RWPE2 (cell line): ENCODE data around the gene BRD4.

Source experiments
- ATAC-seq: fragments of 200-7000 bp; cut with Tn5 transposase; 3 replicates; pipeline ENCODE4 v1.9.1; 2021; ENCODE audit warnings: low read depth
- DNase-seq: peaks from one replicate; pipeline ENCODE4 v3.0.0-alpha.2; 2020; ENCODE audit warnings: low spot score
- H3K27ac ChIP-seq: fragments of 450-650 bp; 2 replicates; pipeline ENCODE4 v1.5.1; 2017; ENCODE audit warnings: mild to moderate bottlenecking; ENCODE audit not compliant: poor library complexity, severe bottlenecking
- H3K27me3 ChIP-seq: fragments of 250-450 bp; sonication (Bioruptor Pico); 2 replicates; pipeline ENCODE4 v1.5.1; 2021; ENCODE audit warnings: mild to moderate bottlenecking, moderate library complexity; ENCODE audit not compliant: insufficient read depth, poor library complexity, severe bottlenecking
- H3K36me3 ChIP-seq: fragments of 250-450 bp; sonication (Bioruptor Pico); 2 replicates; pipeline ENCODE4 v1.5.1; 2020; ENCODE audit warnings: low read depth, mild to moderate bottlenecking, moderate library complexity
- H3K4me1 ChIP-seq: fragments of 250-450 bp; sonication (Bioruptor Pico); 2 replicates; pipeline ENCODE4 v1.5.1; 2021; ENCODE audit warnings: mild to moderate bottlenecking, moderate library complexity; ENCODE audit not compliant: insufficient read depth, poor library complexity, severe bottlenecking
- H3K4me3 ChIP-seq: fragments of 250-450 bp; sonication (Bioruptor Pico); 2 replicates; pipeline ENCODE4 v1.5.1; 2021; ENCODE audit warnings: mild to moderate bottlenecking, moderate library complexity; ENCODE audit not compliant: severe bottlenecking
- H3K9me3 ChIP-seq: fragments of 250-450 bp; sonication (Bioruptor Pico); 2 replicates; pipeline ENCODE4 v1.5.1; 2021; ENCODE audit warnings: mild to moderate bottlenecking, moderate library complexity; ENCODE audit not compliant: severe bottlenecking
- CTCF ChIP-seq: fragments of 450-650 bp; IDR thresholded peaks from one replicate; pipeline ENCODE4 v1.5.1; 2017; ENCODE audit warnings: mild to moderate bottlenecking, moderate library complexity; ENCODE audit not compliant: poor library complexity, severe bottlenecking

BRD4 gene

GRCh38 chr19:15250640-15250993 is 81.7 kb downstream of the BRD4 start:
- H3K27ac ChIP-seq: peak overlapping the region; percentile 67
- no peak overlapping the region for H3K4me3 ChIP-seq
- H3K9me3 ChIP-seq: no peaks in the 10 kb centered on the region
- H3K36me3 ChIP-seq: peaks cover 88% of the 10 kb centered on the region
- peaks cover 37% of the 10 kb centered on the region for H3K4me1 ChIP-seq
- no peaks in the 10 kb centered on the region for H3K27me3 ChIP-seq
- ATAC-seq (no peak), DNase-seq (no peak)
- TF ChIP-seq CTCF: no peak

DNA sequence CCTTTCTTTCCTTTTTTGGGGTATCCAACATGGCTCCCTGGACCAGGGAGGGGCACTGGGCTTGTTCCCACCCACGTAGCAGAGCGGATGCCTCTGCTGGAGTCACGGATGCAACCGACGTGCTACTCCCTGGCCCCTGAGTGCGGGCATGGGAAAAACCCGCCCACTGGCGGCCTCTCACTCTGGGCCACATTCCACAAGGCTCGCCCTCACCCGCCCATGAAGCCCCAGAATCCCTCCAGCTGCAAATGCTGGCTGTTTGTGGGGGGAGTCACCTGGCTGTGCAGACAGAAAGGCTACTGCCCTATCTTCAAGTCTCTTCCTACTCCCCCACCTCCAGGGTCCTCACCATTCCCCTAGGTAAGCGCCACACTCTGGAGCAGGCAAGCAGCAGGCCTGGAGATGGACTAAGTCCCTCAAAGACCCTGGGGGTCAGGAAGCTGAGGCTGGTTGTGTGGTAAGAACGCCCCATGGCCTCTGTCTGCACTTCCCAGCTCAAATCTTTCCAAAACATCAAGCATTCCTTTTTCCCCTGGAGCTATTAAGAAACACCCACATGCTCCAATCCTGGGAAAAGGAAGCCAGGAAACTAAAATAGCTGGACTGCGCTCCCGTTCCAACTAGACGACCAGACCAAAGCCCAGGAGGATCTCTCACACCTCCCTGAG is 82.2 kb downstream of the BRD4 start:
- Histone ChIP-seq H3K9me3 (no peaks in the 10 kb centered on the region), H3K36me3 (peaks cover 88% of the 10 kb centered on the region), H3K4me1 (peaks cover 37% of the 10 kb centered on the region), H3K27me3 (no peaks in the 10 kb centered on the region), H3K27ac (peak overlapping the region; percentile 67), H3K4me3 (no peak overlapping the region)
- ATAC-seq (peak; percentile 63), DNase-seq (no peak)
- no peak for TF ChIP-seq CTCF

- H3K4me3 ChIP-seq: no peak overlapping the region
- peak overlapping the region; percentile 67 for H3K27ac ChIP-seq
- TF ChIP-seq CTCF: no peak
- no peak for DNase-seq
- H3K27me3 ChIP-seq: no peaks in the 10 kb centered on the region
- H3K4me1 ChIP-seq: peaks cover 37% of the 10 kb centered on the region
- no peaks in the 10 kb centered on the region for H3K9me3 ChIP-seq
- peaks cover 88% of the 10 kb centered on the region for H3K36me3 ChIP-seq
- ATAC-seq: no peak
These were observed 82.8 kb downstream of the BRD4 start for GRCh38 chr19:15249528-15249874.

DNA sequence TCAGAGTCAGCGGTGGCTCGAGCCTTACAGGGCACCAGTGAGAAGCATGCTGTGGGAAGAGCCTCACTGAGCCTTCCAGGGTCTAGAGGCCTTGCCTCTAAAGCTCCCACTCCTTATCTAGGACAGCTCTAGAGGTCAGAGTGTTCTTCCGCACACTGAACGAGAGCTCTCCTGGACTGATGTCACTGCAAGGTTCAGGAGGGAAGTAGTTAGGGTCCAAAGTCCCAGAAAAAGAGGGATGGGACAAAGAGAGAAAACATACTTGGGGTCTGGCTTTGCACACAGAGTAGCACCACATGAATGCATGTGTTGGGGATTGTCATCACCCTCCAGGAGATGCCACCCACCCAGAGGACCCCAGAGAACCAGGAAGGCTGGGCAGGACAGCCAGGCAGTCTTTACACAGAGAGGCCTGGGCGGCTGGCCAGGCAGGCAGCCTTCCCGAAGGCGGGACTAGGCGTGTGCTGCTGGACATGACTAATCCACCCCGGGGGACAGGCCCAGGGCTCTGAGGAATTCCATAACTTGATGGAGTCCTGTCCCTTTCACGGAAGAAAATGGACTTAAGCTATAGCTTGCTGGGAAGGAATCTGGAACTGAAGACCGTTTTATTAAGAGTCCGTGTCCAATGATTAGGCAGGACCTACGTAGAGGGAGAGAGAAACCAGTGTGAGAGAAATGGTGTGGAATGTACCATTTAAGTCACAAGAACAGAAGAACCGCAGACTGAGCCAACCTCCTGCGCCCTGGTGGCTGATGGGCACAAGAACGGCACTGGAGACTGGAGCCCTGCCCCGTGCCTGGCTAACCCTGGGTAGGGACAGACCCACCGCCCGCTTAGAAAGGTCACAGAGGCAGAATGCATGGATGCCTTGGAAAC is 83.5 kb downstream of the BRD4 start:
- no peak overlapping the region for H3K4me3 ChIP-seq
- peak overlapping the region; percentile 67 for H3K27ac ChIP-seq
- ATAC-seq (peak; percentile 40), DNase-seq (no peak)
- TF ChIP-seq CTCF: no peak
- peaks cover 85% of the 10 kb centered on the region for H3K36me3 ChIP-seq
- H3K4me1 ChIP-seq: peaks cover 37% of the 10 kb centered on the region
- H3K27me3 ChIP-seq: no peaks in the 10 kb centered on the region
- H3K9me3 ChIP-seq: no peaks in the 10 kb centered on the region

- no peaks in the 10 kb centered on the region for H3K27me3 ChIP-seq
- H3K9me3 ChIP-seq: no peaks in the 10 kb centered on the region
- H3K4me1 ChIP-seq: peaks cover 37% of the 10 kb centered on the region
- H3K4me3 ChIP-seq: no peak overlapping the region
- ATAC-seq (no peak), DNase-seq (no peak)
- no peak for TF ChIP-seq CTCF
- H3K27ac ChIP-seq: peak overlapping the region; percentile 67
- H3K36me3 ChIP-seq: peaks cover 84% of the 10 kb centered on the region
These were observed 84.2 kb downstream of the BRD4 start for GRCh38 chr19:15248106-15248505.
